Common myeloid progenitor, CD34-positive (primary cell): ENCODE data around the gene MBD6.
"Not testable (repeated sequence)": the region's sequence is repeated elsewhere in the genome, so short reads cannot be mapped to it uniquely, and the experiment has no call there.

Experiments used
- CTCF ChIA-PET: fragments of 350-600 bp; sonication (Branson Sonifier 250); formaldehyde crosslinking; loops from one replicate; lab custom pipeline; 2021; ENCODE audit warnings: antibody characterized with exemption; lab: Charles Lee
- POLR2A ChIA-PET: fragments of 350-600 bp; sonication (Branson Sonifier 250); formaldehyde crosslinking; loops from one replicate; lab custom pipeline; 2021; ENCODE audit warnings: antibody characterized with exemption; lab: Charles Lee
- DNase-seq, 3 donors: peaks; one replicate each; pipeline versions ENCODE4 v3.0.0 to v3.0.0-alpha.2; 2013
- H3K27ac ChIP-seq, 2 experiments: 1 replicate in 1 of 2; 2 replicates in 1 of 2; pipeline ENCODE4 v1.7.0; 2013; ENCODE audit warnings: inconsistent platforms in 2 of 2, low read length in 2 of 2, mild to moderate bottlenecking in 2 of 2, low read depth in 1 of 2, moderate library complexity in 1 of 2; ENCODE audit not compliant: severe bottlenecking in 2 of 2, insufficient read depth in 1 of 2, poor library complexity in 1 of 2
- H3K27me3 ChIP-seq, 5 experiments: replicated peaks in 2 of 5; 1 replicate in 3 of 5; 2 replicates in 2 of 5; pipeline versions ENCODE4 v1.6.1 to v1.7.0; 2013; ENCODE audit warnings: low read length in 4 of 5, mild to moderate bottlenecking in 2 of 5, moderate library complexity in 2 of 5, inconsistent platforms in 1 of 5; ENCODE audit not compliant: insufficient read depth in 5 of 5, control insufficient read depth in 4 of 5
- H3K36me3 ChIP-seq, 4 experiments: 1 replicate in 2 of 4; 2 replicates in 2 of 4; pipeline versions ENCODE4 v1.6.1 to v1.7.0; 2013; ENCODE audit warnings: low read length in 3 of 4, control low read depth in 1 of 4, mild to moderate bottlenecking in 1 of 4; ENCODE audit not compliant: control insufficient read depth in 4 of 4, insufficient read depth in 4 of 4
- H3K4me1 ChIP-seq, 4 experiments: 1 replicate in 3 of 4; 2 replicates in 1 of 4; pipeline versions ENCODE4 v1.6.1 to v1.7.1; 2013; ENCODE audit warnings: low read length in 3 of 4, mild to moderate bottlenecking in 3 of 4, control low read depth in 1 of 4, inconsistent platforms in 1 of 4, moderate library complexity in 1 of 4; ENCODE audit not compliant: control insufficient read depth in 4 of 4, insufficient read depth in 4 of 4; ENCODE audit errors: control extremely low read depth in 1 of 4
- H3K4me3 ChIP-seq, 7 experiments: 1 replicate in 4 of 7; 2 replicates in 3 of 7; pipeline versions ENCODE4 v1.5.1 to v1.7.0; 2013; ENCODE audit warnings: mild to moderate bottlenecking in 7 of 7, low read length in 6 of 7, moderate library complexity in 6 of 7, inconsistent platforms in 2 of 7, low read depth in 2 of 7, control low read depth in 1 of 7; ENCODE audit not compliant: insufficient read depth in 4 of 7, control insufficient read depth in 1 of 7; ENCODE audit errors: extremely low read depth in 1 of 7
- H3K9me3 ChIP-seq, 5 experiments: 1 replicate in 4 of 5; 2 replicates in 1 of 5; pipeline versions ENCODE4 v1.6.1 to v1.7.1; 2013; ENCODE audit warnings: low read length in 4 of 5, mild to moderate bottlenecking in 2 of 5, inconsistent platforms in 1 of 5, low read depth in 1 of 5, moderate library complexity in 1 of 5; ENCODE audit not compliant: control insufficient read depth in 4 of 5, insufficient read depth in 2 of 5; ENCODE audit errors: control extremely low read depth in 1 of 5
- WGBS: methylation state at CpG from one replicate; pipeline ENCODE4 v1.1.5; 2013; ENCODE audit not compliant: insufficient coverage; 5-methylcytosine and 5-hydroxymethylcytosine counted together

The MBD6 gene

DNA sequence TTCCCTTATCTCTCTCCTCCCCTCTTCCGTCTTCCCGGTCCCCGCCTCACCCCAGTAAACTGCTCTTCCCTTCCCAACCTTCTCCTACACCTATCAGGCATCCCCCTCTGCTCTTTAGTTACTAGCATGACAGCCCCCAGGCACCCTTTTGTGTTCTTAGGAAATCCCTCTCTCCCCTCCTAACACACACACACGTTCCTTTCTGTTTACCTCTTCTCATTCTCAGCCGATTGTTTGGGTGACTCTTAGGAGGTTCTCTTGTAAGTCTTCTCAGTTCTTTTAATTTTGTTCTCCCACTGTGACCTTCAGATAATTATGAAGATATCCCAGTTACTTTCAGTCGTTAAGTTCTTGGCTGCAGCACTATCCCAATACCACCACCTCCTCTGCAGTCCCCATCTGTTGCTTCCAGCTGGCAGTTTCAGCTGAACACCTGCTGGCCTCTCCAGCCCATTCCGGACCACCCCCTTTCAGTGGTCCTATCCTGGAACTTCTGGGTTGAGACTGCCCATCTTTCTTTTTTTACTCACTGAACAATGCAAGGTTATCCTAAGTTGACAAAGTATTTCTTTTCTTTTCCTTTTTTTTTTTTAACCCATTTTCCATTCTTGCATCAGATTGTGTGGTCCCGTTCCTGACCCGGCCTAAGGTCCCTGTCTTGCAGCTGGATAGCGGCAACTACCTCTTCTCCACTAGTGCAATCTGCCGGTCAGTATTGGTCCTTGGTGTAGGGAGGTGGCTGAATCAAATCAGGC is 34.0 kb upstream of the MBD6 start:
- Histone ChIP-seq H3K27ac (peak overlapping the region; percentile 92 to 97), H3K4me3 (peak overlapping the region; percentile 69 to 99 (median 93)), H3K9me3 (no peaks in the 10 kb centered on the region), H3K36me3 (peaks cover 9 to 37% (median 24%) of the 10 kb centered on the region in 4 experiments), H3K4me1 (peaks cover 0 to 17% (median 14%) of the 10 kb centered on the region in 4 experiments), H3K27me3 (no peaks in the 10 kb centered on the region)
- WGBS: 14% methylated on average over 5 of the region's 11 CpGs
- ChIA-PET POLR2A (interaction anchor here (1.4 to 1.6 kb wide), 3 partner anchors 9 to 28 kb away, joined by 3 to 8 read pairs (median 4); partner anchors contain the start of gene ARHGAP9), CTCF (interaction anchor here (1.3 to 3.4 kb wide), 4 partner anchors 12 to 86 kb away, joined by 3 to 14 read pairs (median 6); partner anchors contain the start of gene GLI1)
- no peak for DNase-seq

DNA sequence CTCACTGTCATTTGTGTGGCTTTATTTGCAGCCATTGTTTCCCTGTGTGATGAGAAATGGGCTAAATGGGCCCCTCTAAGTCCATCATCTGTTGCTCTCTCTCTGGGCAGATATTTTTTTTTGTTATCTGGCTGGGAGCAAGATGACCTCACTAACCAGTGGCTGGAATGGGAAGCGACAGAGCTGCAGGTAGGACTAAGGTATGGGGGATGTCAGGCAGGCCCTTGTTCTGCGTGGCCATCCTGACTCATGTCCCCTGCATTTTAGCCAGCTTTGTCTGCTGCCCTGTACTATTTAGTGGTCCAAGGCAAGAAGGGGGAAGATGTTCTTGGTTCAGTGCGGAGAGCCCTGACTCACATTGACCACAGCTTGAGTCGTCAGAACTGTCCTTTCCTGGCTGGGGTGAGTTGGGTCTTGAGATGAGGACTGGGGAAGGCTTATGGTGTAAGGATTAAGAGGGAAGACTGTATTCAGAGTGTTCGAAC is 33.4 kb upstream of the MBD6 start:
- Histone ChIP-seq H3K27me3 (no peaks in the 10 kb centered on the region), H3K9me3 (no peaks in the 10 kb centered on the region), H3K4me1 (peaks cover 0 to 17% (median 14%) of the 10 kb centered on the region in 4 experiments), H3K4me3 (peak overlapping the region in 2 of 7 experiments; percentile 86 to 99), H3K36me3 (peaks cover 9 to 38% (median 24%) of the 10 kb centered on the region in 4 experiments), H3K27ac (peak overlapping the region in 1 of 2 experiments; percentile 97)
- ChIA-PET CTCF (interaction anchor here (1.3 to 3.4 kb wide), 5 partner anchors 8 to 86 kb away, joined by 3 to 14 read pairs (median 7); partner anchors contain the start of genes ARHGAP9 and GLI1), POLR2A (interaction anchor here (1.4 to 1.6 kb wide), 3 partner anchors 9 to 27 kb away, joined by 3 to 8 read pairs (median 4); partner anchors contain the start of gene ARHGAP9)
- 96% methylated on average over 3 of the region's 5 CpGs for WGBS
- DNase-seq: no peak

GRCh38 chr12:57490126-57490525 is 32.5 kb upstream of the MBD6 start:
- Histone ChIP-seq H3K36me3 (peaks cover 9 to 39% (median 24%) of the 10 kb centered on the region in 4 experiments), H3K27ac (peak overlapping the region in 1 of 2 experiments; percentile 14), H3K27me3 (no peaks in the 10 kb centered on the region), H3K9me3 (no peaks in the 10 kb centered on the region), H3K4me3 (no peak overlapping the region), H3K4me1 (peaks cover 0 to 17% (median 14%) of the 10 kb centered on the region in 4 experiments)
- DNase-seq: no peak
- ChIA-PET CTCF (interaction anchor here (0.7 to 3.4 kb wide), 8 partner anchors 9 to 85 kb away, joined by 3 to 14 read pairs (median 4); partner anchors contain the start of genes ARHGAP9 and GLI1), POLR2A (no interaction called here)
- 96% methylated on average over 4 of the region's 4 CpGs for WGBS

- no peaks in the 10 kb centered on the region for H3K27me3 ChIP-seq
- H3K9me3 ChIP-seq: no peaks in the 10 kb centered on the region
- H3K4me3 ChIP-seq: no peak overlapping the region
- H3K27ac ChIP-seq: no peak overlapping the region
- 100% methylated on average over 7 of the region's 15 CpGs for WGBS
- CTCF ChIA-PET: interaction anchor here (0.8 to 3.4 kb wide), 7 partner anchors 11 to 33 kb away, joined by 3 to 14 read pairs (median 4); partner anchors contain the start of genes ARHGAP9 and GLI1
- peaks cover 0 to 17% (median 14%) of the 10 kb centered on the region in 4 experiments for H3K4me1 ChIP-seq
- peak; percentile 25 to 61 (median 57) for DNase-seq
- H3K36me3 ChIP-seq: peaks cover 9 to 48% (median 27%) of the 10 kb centered on the region in 4 experiments
- POLR2A ChIA-PET: no interaction called here
Observed at GRCh38 chr12:57491393-57492280, 31.0 kb upstream of the MBD6 start.

DNA sequence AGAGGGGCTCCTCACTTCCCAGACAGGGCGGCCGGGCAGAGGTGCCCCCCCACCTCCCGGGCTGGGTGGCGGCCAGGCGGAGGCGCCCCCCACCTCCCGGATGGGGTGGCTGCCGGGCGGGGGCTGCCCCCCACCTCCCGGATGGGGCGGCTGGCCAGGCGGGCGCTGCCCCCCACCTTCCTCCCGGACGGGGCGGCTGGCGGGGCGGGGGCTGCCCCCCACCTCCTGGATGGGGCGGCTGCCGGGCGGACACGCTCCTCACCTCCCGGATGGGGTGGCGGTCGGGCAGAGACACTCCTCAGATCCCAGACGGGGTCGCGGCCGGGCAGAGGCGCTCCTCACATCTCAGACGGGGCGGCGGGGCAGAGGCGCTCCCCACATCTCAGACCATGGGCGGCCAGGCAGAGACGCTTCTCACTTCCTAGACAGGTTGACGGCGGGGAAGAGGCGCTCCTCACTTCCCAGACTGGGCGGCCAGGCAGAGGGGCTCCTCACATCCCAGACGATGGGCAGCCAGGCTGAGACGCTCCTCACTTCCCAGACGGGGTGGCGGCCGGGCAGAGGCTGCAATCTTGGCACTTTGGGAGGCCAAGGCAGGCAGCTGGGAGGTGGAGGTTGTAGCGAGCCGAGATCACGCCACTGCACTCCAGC is 27.4 kb upstream of the MBD6 start:
- CTCF ChIA-PET: not testable (repeated sequence)
- H3K36me3 ChIP-seq: peaks cover 18 to 67% (median 44%) of the 10 kb centered on the region in 4 experiments

GRCh38 chr12:57496822-57497221 is 25.8 kb upstream of the MBD6 start:
- H3K36me3 ChIP-seq: peaks cover 21 to 68% (median 48%) of the 10 kb centered on the region in 4 experiments
- POLR2A ChIA-PET: interaction anchor here (0.7 kb wide), 1 partner anchor 42 kb away, joined by 6 read pairs; no protein-coding TSS in a partner anchor

More for the DNA sequence above, 27.4 kb upstream of the MBD6 start:
- POLR2A ChIA-PET, H3K27ac ChIP-seq, H3K4me3 ChIP-seq, H3K9me3 ChIP-seq, H3K27me3 ChIP-seq, H3K4me1 ChIP-seq, DNase-seq: not testable (repeated sequence)
- WGBS: 97% methylated on average over 21 of the region's 48 CpGs

More at GRCh38 chr12:57496822-57497221, 25.8 kb upstream of the MBD6 start:
- Histone ChIP-seq H3K9me3 (no peaks in the 10 kb centered on the region), H3K27me3 (no peaks in the 10 kb centered on the region), H3K4me3 (no peak overlapping the region), H3K4me1 (no peaks in the 10 kb centered on the region), H3K27ac (no peak overlapping the region)
- CTCF ChIA-PET: interaction anchor here (0.8 to 1.7 kb wide), 5 partner anchors 16 to 35 kb away, joined by 3 to 6 read pairs (median 4); no protein-coding TSS in a partner anchor
- no peak for DNase-seq
